ENCODE measurements around the gene TMEM217. TPM values are rescaled to one million over a fixed set of nuclear protein-coding genes. Genes with fewer than 3 reads are reported as not detected.

Gene TMEM217
- total RNA-seq, 2 donors from 2014 or later = 23.5 to 23.7 TPM

GRCh38 chr6:37288247-37288646 lies 30.3 kb upstream of the TMEM217 start:
- H3K9me3 Mint-ChIP-seq = no peaks in the 10 kb centered on the region
- DNase-seq (ENCODE audit: low spot score) = no peak
- H3K27me3 Mint-ChIP-seq = no peaks in the 10 kb centered on the region
- peaks cover 31% of the 10 kb centered on the region for H3K36me3 Mint-ChIP-seq
- H3K4me3 Mint-ChIP-seq = no peak overlapping the region
- ATAC-seq = no peak
- peaks cover 28 to 29% of the 10 kb centered on the region in 2 donors for H3K4me1 Mint-ChIP-seq (ENCODE audit: low read depth in 2 of 2)
- no peak overlapping the region for H3K27ac Mint-ChIP-seq

- Mint-ChIP-seq H3K27ac (no peak overlapping the region), H3K4me3 (no peak overlapping the region), H3K9me3 (no peaks in the 10 kb centered on the region), H3K27me3 (no peaks in the 10 kb centered on the region), H3K36me3 (peaks cover 36% of the 10 kb centered on the region), H3K4me1 (ENCODE audit: low read depth in 2 of 2) (peaks cover 28 to 29% of the 10 kb centered on the region in 2 donors)
- ATAC-seq (no peak), DNase-seq (ENCODE audit: low spot score) (no peak)
Measured at GRCh38 chr6:37287519-37288157, 29.7 kb upstream of the TMEM217 start.

DNA sequence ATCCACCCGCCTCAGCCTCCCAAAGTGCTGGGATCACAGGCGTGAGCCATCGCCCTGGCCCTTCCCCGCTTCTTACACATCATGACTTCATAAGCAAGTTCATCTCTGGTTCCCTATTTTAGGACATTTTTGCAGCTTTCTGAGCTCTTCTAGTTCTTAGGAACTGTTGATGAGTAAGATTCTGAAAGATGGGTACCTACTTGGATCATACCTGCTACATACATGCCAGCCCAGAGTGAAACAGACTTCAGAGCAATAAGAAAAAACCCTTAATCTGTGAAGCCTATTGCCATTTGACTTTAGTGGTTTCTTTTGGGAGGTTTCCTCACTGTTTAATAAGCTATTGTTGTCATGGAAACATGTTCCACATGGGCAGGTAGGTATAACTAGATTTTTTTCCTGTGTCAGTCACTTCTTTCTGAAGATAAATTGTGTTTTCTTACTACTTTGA lies 27.9 kb upstream of the TMEM217 start:
- no peaks in the 10 kb centered on the region for H3K9me3 Mint-ChIP-seq
- peaks cover 22% of the 10 kb centered on the region in 2 donors for H3K4me1 Mint-ChIP-seq (ENCODE audit: low read depth in 2 of 2)
- no peak overlapping the region for H3K27ac Mint-ChIP-seq
- no peaks in the 10 kb centered on the region for H3K27me3 Mint-ChIP-seq
- DNase-seq (ENCODE audit: low spot score) = no peak
- ATAC-seq = no peak
- peaks cover 24% of the 10 kb centered on the region for H3K36me3 Mint-ChIP-seq
- no peak overlapping the region for H3K4me3 Mint-ChIP-seq

GRCh38 chr6:37284781-37285180 lies 26.8 kb upstream of the TMEM217 start:
- Mint-ChIP-seq H3K27me3 (no peaks in the 10 kb centered on the region), H3K4me3 (no peak overlapping the region), H3K36me3 (peaks cover 27% of the 10 kb centered on the region), H3K4me1 (ENCODE audit: low read depth in 2 of 2) (peaks cover 21 to 29% of the 10 kb centered on the region in 2 donors), H3K27ac (no peak overlapping the region), H3K9me3 (peaks cover 1% of the 10 kb centered on the region)
- ATAC-seq (no peak), DNase-seq (ENCODE audit: low spot score) (no peak)

DNA sequence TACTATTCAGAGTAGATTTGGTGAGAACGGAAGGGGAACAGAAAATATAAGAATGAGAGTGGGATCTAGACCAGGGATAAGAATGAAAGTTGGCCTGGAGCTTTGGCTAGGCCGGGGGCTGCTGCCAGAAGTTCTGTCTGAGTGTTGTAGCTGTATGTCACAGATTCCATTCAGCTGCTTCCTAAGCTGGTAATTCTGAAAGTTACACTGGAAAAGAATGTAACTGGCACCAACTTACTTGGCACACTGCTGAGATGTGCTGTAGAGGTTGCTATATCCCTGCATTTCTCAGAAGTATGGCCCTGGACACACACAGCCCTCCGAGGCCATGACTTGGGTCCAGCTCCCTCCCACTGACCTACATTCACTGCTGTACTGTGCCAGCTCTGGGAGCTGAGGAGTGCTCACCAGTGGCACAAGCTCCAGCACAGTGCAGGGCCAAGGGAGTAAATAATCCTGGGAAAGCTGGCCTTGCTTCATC lies 25.8 kb upstream of the TMEM217 start:
- H3K36me3 Mint-ChIP-seq = peaks cover 31% of the 10 kb centered on the region
- no peak for DNase-seq (ENCODE audit: low spot score)
- ATAC-seq = no peak
- no peak overlapping the region for H3K27ac Mint-ChIP-seq
- H3K4me1 Mint-ChIP-seq (ENCODE audit: low read depth in 2 of 2) = peaks cover 20 to 28% of the 10 kb centered on the region in 2 donors
- H3K9me3 Mint-ChIP-seq = peaks cover 2% of the 10 kb centered on the region
- H3K4me3 Mint-ChIP-seq = no peak overlapping the region
- no peaks in the 10 kb centered on the region for H3K27me3 Mint-ChIP-seq

GRCh38 chr6:37283268-37283667 lies 25.3 kb upstream of the TMEM217 start:
- no peak overlapping the region for H3K27ac Mint-ChIP-seq
- H3K9me3 Mint-ChIP-seq = peaks cover 2% of the 10 kb centered on the region
- ATAC-seq (no peak), DNase-seq (ENCODE audit: low spot score) (no peak)
- H3K4me3 Mint-ChIP-seq = no peak overlapping the region
- peaks cover 31% of the 10 kb centered on the region for H3K36me3 Mint-ChIP-seq
- peaks cover 25 to 30% of the 10 kb centered on the region in 2 donors for H3K4me1 Mint-ChIP-seq (ENCODE audit: low read depth in 2 of 2)
- no peaks in the 10 kb centered on the region for H3K27me3 Mint-ChIP-seq

DNA sequence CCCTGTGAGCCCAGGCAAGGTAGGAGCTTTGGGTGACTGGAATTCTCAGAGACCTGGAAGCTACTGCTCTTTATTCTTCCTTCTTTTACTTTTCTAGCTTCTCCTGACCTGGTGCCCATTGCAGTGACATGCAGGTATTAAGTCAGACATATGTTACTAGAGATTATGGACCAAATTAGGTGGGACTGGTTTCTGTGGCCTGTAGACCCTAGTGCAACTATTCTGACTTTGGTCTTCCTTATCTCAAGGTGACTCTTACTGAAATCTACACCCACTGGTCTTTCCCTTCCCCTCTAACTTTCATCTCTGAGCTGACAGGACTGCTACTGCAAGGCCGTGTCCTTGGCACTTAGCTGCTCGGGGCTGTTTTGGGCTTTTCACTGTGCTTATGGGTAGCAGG lies 24.4 kb upstream of the TMEM217 start:
- Mint-ChIP-seq H3K27ac (peak overlapping the region; percentile 17), H3K4me1 (ENCODE audit: low read depth in 2 of 2) (peaks cover 25 to 34% of the 10 kb centered on the region in 2 donors), H3K9me3 (peaks cover 2% of the 10 kb centered on the region), H3K4me3 (no peak overlapping the region), H3K36me3 (peaks cover 25% of the 10 kb centered on the region), H3K27me3 (no peaks in the 10 kb centered on the region)
- DNase-seq (ENCODE audit: low spot score) = no peak
- no peak for ATAC-seq

DNA sequence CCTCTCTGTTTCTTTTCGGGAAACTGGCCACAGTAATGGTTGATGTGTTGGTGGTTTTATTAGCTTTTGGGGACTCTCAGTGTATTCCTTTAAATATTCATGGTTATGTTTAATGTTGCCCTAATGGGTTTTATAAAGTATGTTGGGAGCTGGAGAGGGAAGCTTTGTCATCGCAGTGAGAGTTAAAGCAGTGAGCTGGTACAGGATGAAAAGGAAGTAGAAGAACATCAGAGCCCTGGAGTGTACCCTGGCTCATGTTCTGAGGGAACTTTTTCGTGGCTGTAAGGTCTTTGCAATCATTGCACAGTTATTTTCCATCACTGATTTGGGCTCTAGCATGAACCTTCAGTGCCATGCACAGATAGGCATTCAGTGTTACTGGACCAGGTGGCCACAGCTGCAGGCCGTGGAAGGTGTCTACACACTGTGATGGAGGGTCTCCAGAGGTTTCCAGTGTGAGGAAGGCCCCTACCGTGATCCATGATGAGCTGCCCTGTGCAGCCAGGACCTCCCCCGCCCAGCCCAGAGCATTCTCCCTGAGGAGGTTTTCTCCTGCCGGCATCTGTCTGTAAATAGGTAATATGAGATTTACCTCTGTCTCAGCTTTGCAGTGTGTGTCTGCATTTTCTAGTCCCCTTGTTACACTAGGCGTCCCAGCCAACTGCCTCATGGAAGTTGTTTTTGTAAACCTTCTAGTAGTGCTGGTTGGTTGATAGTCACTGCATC lies 22.4 kb upstream of the TMEM217 start:
- peak overlapping the region; percentile 68 for H3K4me3 Mint-ChIP-seq
- H3K27me3 Mint-ChIP-seq = no peaks in the 10 kb centered on the region
- H3K27ac Mint-ChIP-seq = peak overlapping the region; percentile 68 to 89
- peak in 1 of 2 donors; percentile 1 for ATAC-seq
- peaks cover 44 to 46% of the 10 kb centered on the region in 2 donors for H3K4me1 Mint-ChIP-seq (ENCODE audit: low read depth in 2 of 2)
- H3K9me3 Mint-ChIP-seq = peaks cover 2% of the 10 kb centered on the region
- no peak for DNase-seq (ENCODE audit: low spot score)
- H3K36me3 Mint-ChIP-seq = peaks cover 18% of the 10 kb centered on the region

DNA sequence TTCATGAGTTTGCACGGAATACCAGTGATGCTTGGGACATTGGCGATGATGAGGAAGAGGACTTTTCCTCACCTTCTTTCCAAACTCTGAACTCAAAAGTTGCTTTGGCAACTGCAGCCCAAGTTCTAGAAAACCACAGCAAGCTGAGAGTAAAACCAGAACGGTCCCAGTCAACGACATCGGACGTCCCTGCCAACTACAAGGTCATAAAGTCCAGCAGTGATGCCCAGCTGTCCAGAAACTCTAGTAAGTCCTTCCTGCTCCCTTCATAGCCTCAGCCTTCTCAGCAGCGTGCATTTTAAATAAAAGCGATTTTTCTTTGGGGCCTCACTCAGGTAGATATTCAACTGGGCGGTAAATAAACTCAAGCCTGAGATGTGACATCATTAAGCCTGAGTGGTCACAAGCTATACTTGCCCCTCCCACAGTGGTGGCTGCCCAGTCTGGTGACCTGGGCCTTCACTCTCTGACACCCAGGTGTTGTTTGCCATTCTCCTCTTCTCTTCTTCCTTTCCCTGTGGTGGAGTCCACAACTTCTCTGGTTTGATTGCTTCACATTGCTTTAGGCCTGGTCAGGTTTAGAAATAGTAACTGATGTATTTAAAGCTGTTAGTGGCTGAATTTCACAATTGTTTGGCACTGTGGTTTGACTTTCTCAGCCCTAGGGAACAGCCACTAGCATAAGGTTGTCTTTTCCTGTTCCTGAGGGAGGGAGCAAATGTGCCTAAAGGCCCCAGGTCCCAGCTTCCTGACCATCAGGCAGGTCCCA lies 21.6 kb upstream of the TMEM217 start:
- Mint-ChIP-seq H3K4me3 (peak overlapping the region; percentile 68), H3K4me1 (ENCODE audit: low read depth in 2 of 2) (peaks cover 47 to 50% of the 10 kb centered on the region in 2 donors)

DNA sequence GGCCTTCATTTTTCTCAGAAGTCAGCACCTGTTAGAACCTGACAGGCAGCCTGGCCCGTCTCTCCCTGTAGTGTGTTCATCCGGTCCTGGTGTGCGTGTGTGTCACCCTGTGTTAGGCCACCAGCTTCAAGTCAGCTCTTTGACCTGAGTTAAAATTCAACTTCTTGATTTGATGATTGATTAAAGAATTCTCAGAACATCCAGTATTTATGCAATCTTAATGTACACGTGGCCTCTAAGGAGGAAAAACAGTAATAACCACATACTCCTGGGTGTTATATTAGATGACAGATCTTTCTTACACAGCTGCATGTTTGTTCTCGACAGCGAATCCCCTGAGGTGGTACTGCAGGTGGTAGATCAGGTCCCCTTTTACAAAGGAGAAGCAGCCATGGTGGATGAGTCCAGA lies 19.1 kb upstream of the TMEM217 start:
- no peaks in the 10 kb centered on the region for H3K27me3 Mint-ChIP-seq
- no peak for DNase-seq (ENCODE audit: low spot score)

More for the DNA sequence above, 21.6 kb upstream of the TMEM217 start:
- peak; percentile 65 to 84 for ATAC-seq
- H3K27ac Mint-ChIP-seq = peak overlapping the region; percentile 68 to 89
- H3K27me3 Mint-ChIP-seq = no peaks in the 10 kb centered on the region
- H3K36me3 Mint-ChIP-seq = peaks cover 18% of the 10 kb centered on the region
- peak; percentile 66 for DNase-seq (ENCODE audit: low spot score)
- H3K9me3 Mint-ChIP-seq = peaks cover 2% of the 10 kb centered on the region

GRCh38 chr6:37275350-37275749 lies 17.4 kb upstream of the TMEM217 start:
- peak overlapping the region; percentile 81 to 89 for H3K27ac Mint-ChIP-seq
- H3K4me3 Mint-ChIP-seq = peak overlapping the region; percentile 66
- H3K36me3 Mint-ChIP-seq = peaks cover 16% of the 10 kb centered on the region
- H3K4me1 Mint-ChIP-seq (ENCODE audit: low read depth in 2 of 2) = peaks cover 66 to 85% of the 10 kb centered on the region in 2 donors
- H3K9me3 Mint-ChIP-seq = peaks cover 2% of the 10 kb centered on the region
- DNase-seq (ENCODE audit: low spot score) (no peak), ATAC-seq (no peak)
- H3K27me3 Mint-ChIP-seq = no peaks in the 10 kb centered on the region

More for the DNA sequence above, 19.1 kb upstream of the TMEM217 start:
- peaks cover 2% of the 10 kb centered on the region for H3K9me3 Mint-ChIP-seq
- H3K4me1 Mint-ChIP-seq (ENCODE audit: low read depth in 2 of 2) = peaks cover 66 to 75% of the 10 kb centered on the region in 2 donors
- peak overlapping the region; percentile 55 for H3K4me3 Mint-ChIP-seq
- peak; percentile 31 to 54 for ATAC-seq
- peak overlapping the region; percentile 81 to 89 for H3K27ac Mint-ChIP-seq
- H3K36me3 Mint-ChIP-seq = peaks cover 10% of the 10 kb centered on the region

DNA sequence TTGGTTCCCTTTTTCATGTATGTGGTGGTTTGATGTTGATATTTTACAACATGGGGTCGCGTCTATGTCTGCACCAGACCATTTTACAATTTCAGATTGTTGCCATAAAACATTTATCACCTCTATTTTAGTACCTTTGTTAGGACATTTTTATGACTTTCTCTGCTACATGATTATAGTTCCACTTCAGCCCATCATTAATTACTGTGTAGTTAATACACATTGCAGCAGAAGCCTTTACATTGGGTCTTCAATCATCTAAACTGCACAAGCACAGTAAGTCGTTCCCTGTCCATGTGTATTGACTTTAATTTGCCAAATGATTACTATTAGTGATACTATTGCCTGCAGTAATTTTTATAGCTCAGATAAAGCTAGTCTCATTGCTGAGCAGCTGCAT lies 15.7 kb upstream of the TMEM217 start:
- Mint-ChIP-seq H3K9me3 (no peaks in the 10 kb centered on the region), H3K27me3 (no peaks in the 10 kb centered on the region), H3K4me1 (ENCODE audit: low read depth in 2 of 2) (peaks cover 58 to 72% of the 10 kb centered on the region in 2 donors), H3K27ac (peak overlapping the region; percentile 81 to 89), H3K4me3 (peak overlapping the region; percentile 77), H3K36me3 (peaks cover 9% of the 10 kb centered on the region)
- ATAC-seq = no peak
- no peak for DNase-seq (ENCODE audit: low spot score)

DNA sequence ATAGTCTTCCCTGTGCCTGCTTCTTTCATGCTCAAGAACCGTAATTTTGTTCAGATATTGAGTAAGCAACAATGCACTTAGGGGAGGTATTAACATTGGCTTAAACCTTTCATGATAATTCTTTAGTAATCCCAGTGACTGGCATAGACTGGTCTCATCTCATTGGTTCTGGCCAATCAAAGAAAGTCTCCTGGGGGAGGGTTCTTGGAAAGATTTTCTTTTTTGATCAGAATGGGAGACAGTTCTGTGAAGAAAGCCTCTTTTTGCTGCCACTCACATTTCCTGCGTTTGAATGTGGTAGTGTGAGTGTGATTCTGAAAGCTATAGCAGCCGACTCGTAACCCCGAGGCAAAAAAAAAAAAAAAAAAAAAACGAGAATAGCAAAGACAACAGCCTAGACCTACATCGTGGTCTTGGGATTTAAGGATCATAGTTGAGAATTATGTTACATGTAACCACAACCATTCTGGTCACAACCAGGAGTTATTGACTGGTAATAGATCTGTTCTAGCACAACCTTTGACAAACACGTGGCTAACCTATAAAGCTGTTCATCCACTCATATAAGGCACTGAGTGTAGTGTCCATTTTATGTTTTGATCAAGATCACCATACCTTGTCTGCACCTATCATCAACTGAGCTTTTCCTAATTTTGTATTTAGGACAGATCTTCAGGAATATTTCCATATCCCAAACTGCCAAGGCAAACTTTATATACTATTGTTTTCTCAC lies 15.1 kb upstream of the TMEM217 start:
- Mint-ChIP-seq H3K27ac (peak overlapping the region; percentile 81 to 89), H3K27me3 (no peaks in the 10 kb centered on the region), H3K4me3 (peak overlapping the region; percentile 77), H3K4me1 (ENCODE audit: low read depth in 2 of 2) (peaks cover 57 to 72% of the 10 kb centered on the region in 2 donors), H3K36me3 (peaks cover 9% of the 10 kb centered on the region), H3K9me3 (no peaks in the 10 kb centered on the region)
- DNase-seq (ENCODE audit: low spot score) = peak; percentile 66
- ATAC-seq = peak; percentile 92 to 93

Measured in natural killer cell treated with Interleukin-12 subunit alpha and Interleukin-12 subunit beta and Interleukin-15 and Interleukin-18, amount 100 ng/mL, for 72 hours (primary cell).